Testis (tissue), 2 donors: ENCODE results near the gene SLC11A2.

Experiments
- CTCF ChIP-seq, 3 experiments: fragments of 450-650 bp in 2 of 3; fragments of 200-600 bp in 1 of 3; sonication (generic) in 1 of 3; IDR thresholded peaks; one replicate each; pipeline ENCODE4 v1.5.1; 2016 to 2019; ENCODE audit warnings: antibody characterized with exemption in 3 of 3, mild to moderate bottlenecking in 2 of 3, moderate library complexity in 1 of 3
- POLR2A ChIP-seq: fragments of 450-650 bp; IDR thresholded peaks from one replicate; pipeline ENCODE4 v1.6.1; 2017; ENCODE audit warnings: antibody characterized with exemption, mild to moderate bottlenecking, moderate library complexity

- TF ChIP-seq CTCF (IDR thresholded peaks at IDR 0.05), result no peak
- TF ChIP-seq POLR2A, result no peak
Observed at GRCh38 chr12:51056242-51056641, 30.1 kb upstream of the SLC11A2 start.
